Neural cell (in vitro differentiated cells): ENCODE data around the gene RPRD1A. TPM values are rescaled to one million over a fixed set of nuclear protein-coding genes. Genes with fewer than 3 reads are reported as not detected.

Source experiments
- H2AFZ ChIP-seq: fragments of 200-600, 300-800 bp; sonication (generic), shearing (Covaris generic); 2 replicates; pipeline ENCODE4 v1.6.0; 2014; ENCODE audit warnings: low read depth, mild to moderate bottlenecking, antibody characterized with exemption, low read length, moderate library complexity
- H3F3A ChIP-seq: fragments of 200-600 bp; shearing (Covaris generic); 2 replicates; pipeline ENCODE4 v1.6.1; 2016; ENCODE audit warnings: mild to moderate bottlenecking, moderate library complexity, mixed read lengths, antibody characterized with exemption, low read length; ENCODE audit not compliant: insufficient read depth, poor library complexity, severe bottlenecking
- H3K27ac ChIP-seq: fragments of 200-600, 300-800 bp; sonication (generic), shearing (Covaris generic); 2 replicates; pipeline ENCODE4 v1.5.1; 2014; ENCODE audit warnings: mild to moderate bottlenecking, low read length, moderate library complexity
- H3K27me3 ChIP-seq: fragments of 300-800, 200-600 bp; sonication (generic), shearing (Covaris generic); 2 replicates; pipeline ENCODE4 v1.6.0; 2014; ENCODE audit warnings: mild to moderate bottlenecking, low read depth, low read length, moderate library complexity; ENCODE audit not compliant: insufficient read depth
- H3K36me3 ChIP-seq: fragments of 300-800, 200-600 bp; sonication (generic), shearing (Covaris generic); 2 replicates; pipeline ENCODE4 v1.5.1; 2014; ENCODE audit warnings: mild to moderate bottlenecking, antibody characterized with exemption, low read length, moderate library complexity; ENCODE audit not compliant: insufficient read depth
- H3K4me2 ChIP-seq: fragments of 300-800, 200-600 bp; sonication (generic), shearing (Covaris generic); 2 replicates; pipeline ENCODE4 v1.6.0; 2014; ENCODE audit warnings: mild to moderate bottlenecking, low read length
- H3K4me3 ChIP-seq: fragments of 300-800, 200-600 bp; sonication (generic), shearing (Covaris generic); 2 replicates; pipeline ENCODE4 v1.5.1; 2014; ENCODE audit warnings: mild to moderate bottlenecking, low read length, moderate library complexity
- H3K79me2 ChIP-seq: fragments of 200-600 bp; shearing (Covaris generic); replicated peaks from 2 replicates; pipeline ENCODE4 v1.6.0; 2014; ENCODE audit warnings: mild to moderate bottlenecking, low read length, moderate library complexity; ENCODE audit not compliant: insufficient read depth
- H3K9ac ChIP-seq: fragments of 300-800, 200-600 bp; sonication (generic), shearing (Covaris generic); 2 replicates; pipeline ENCODE4 v1.6.1; 2016; ENCODE audit warnings: mild to moderate bottlenecking, low read length, mixed read lengths
- H3K9me2 ChIP-seq: fragments of 200-600 bp; shearing (Covaris generic); 2 replicates; pipeline ENCODE4 v1.6.1; 2016; ENCODE audit warnings: mild to moderate bottlenecking, low read length, mixed read lengths; ENCODE audit not compliant: insufficient read depth
- H3K9me3 ChIP-seq: fragments of 200-600, 300-800 bp; sonication (generic), shearing (Covaris generic); 2 replicates; pipeline ENCODE4 v1.6.1; 2016; ENCODE audit warnings: mild to moderate bottlenecking, mixed run types, low read length, moderate library complexity, mixed read lengths
- H4K20me1 ChIP-seq: fragments of 200-600 bp; shearing (Covaris generic); 2 replicates; pipeline ENCODE4 v1.6.1; 2016; ENCODE audit warnings: mild to moderate bottlenecking, mixed run types; ENCODE audit not compliant: insufficient read depth
- CTCF ChIP-seq: fragments of 450-650 bp; IDR thresholded peaks from 2 replicates; pipeline ENCODE4 v1.5.1; 2014; ENCODE audit warnings: antibody characterized with exemption, mild to moderate bottlenecking, moderate library complexity; ENCODE audit not compliant: poor library complexity, severe bottlenecking
- EP300 ChIP-seq: fragments of 450-650 bp; conservative IDR thresholded peaks from 2 replicates; pipeline ENCODE4 v1.6.1; 2014; ENCODE audit warnings: antibody characterized with exemption, mild to moderate bottlenecking, moderate library complexity; ENCODE audit not compliant: poor library complexity, severe bottlenecking
- EZH2 ChIP-seq: fragments of 200-600, 300-800 bp; shearing (Covaris generic), sonication (generic); IDR thresholded peaks from 2 replicates; pipeline ENCODE4 v1.6.1; 2014; ENCODE audit warnings: antibody characterized with exemption, low read length, borderline replicate concordance, mild to moderate bottlenecking; ENCODE audit not compliant: insufficient read depth, poor library complexity, severe bottlenecking
- MXI1 ChIP-seq: fragments of 450-650 bp; conservative IDR thresholded peaks from 2 replicates; pipeline ENCODE4 v1.6.1; 2014; ENCODE audit warnings: antibody characterized with exemption, mild to moderate bottlenecking; ENCODE audit not compliant: poor library complexity, severe bottlenecking
- POLR2AphosphoS5 ChIP-seq: IDR thresholded peaks from 2 replicates; pipeline ENCODE4 v1.6.1; 2012
- RAD21 ChIP-seq: fragments of 450-650 bp; conservative IDR thresholded peaks from 2 replicates; pipeline ENCODE4 v1.6.1; 2014; ENCODE audit warnings: antibody characterized with exemption, mild to moderate bottlenecking, moderate library complexity
- REST ChIP-seq: IDR thresholded peaks from 2 replicates; pipeline ENCODE4 v1.6.1; 2012; ENCODE audit warnings: borderline replicate concordance
- SMC3 ChIP-seq: fragments of 450-650 bp; conservative IDR thresholded peaks from 2 replicates; pipeline ENCODE4 v1.6.1; 2014; ENCODE audit warnings: antibody characterized with exemption, mild to moderate bottlenecking, moderate library complexity; ENCODE audit not compliant: poor library complexity
- TAF1 ChIP-seq: IDR thresholded peaks from 2 replicates; pipeline ENCODE4 v1.6.1; 2012; ENCODE audit warnings: low read depth
- polyA plus RNA-seq: library from polyadenylated mRNA; depleted of rRNA; stranded (reverse); fragments of >200 nt; gene quantifications from 2 replicates; pipeline ENCODE4 v1.2.3, GENCODE V29; 2014

The RPRD1A gene
- polyA plus RNA-seq, 1 donor from 2014 or later, result 129 TPM

- no peaks in the 10 kb centered on the region for H4K20me1 ChIP-seq
These were observed 88.2 kb downstream of the RPRD1A start for GRCh38 chr18:35979112-35979511.

GRCh38 chr18:35974181-35974580 lies 93.2 kb downstream of the RPRD1A start:
- H3K36me3 ChIP-seq, result peaks cover 14% of the 10 kb centered on the region
- H3K9ac ChIP-seq, result no peak overlapping the region
- H4K20me1 ChIP-seq, result no peaks in the 10 kb centered on the region
- H3K9me2 ChIP-seq, result no peaks in the 10 kb centered on the region
- H2AFZ ChIP-seq, result no peak overlapping the region
- no peaks in the 10 kb centered on the region for H3K27me3 ChIP-seq
- peak overlapping the region; percentile 78 for H3K4me3 ChIP-seq
- no peak overlapping the region for H3K27ac ChIP-seq
- H3K9me3 ChIP-seq, result no peaks in the 10 kb centered on the region
- H3K79me2 ChIP-seq, result peaks cover 21% of the 10 kb centered on the region
- no peak overlapping the region for H3K4me2 ChIP-seq
- H3F3A ChIP-seq, result no peaks in the 10 kb centered on the region
- TF ChIP-seq TAF1, result no peak
- TF ChIP-seq POLR2AphosphoS5, result no peak
- TF ChIP-seq RAD21, result no peak
- no peak for TF ChIP-seq REST
- no peak for TF ChIP-seq EP300
- TF ChIP-seq CTCF, result no peak
- TF ChIP-seq SMC3, result no peak

More at GRCh38 chr18:35979112-35979511, 88.2 kb downstream of the RPRD1A start:
- Histone ChIP-seq H3F3A (no peaks in the 10 kb centered on the region), H3K4me2 (no peak overlapping the region), H3K9ac (no peak overlapping the region), H3K9me3 (no peaks in the 10 kb centered on the region), H2AFZ (no peak overlapping the region), H3K27me3 (no peaks in the 10 kb centered on the region), H3K27ac (no peak overlapping the region), H3K79me2 (peaks cover 9% of the 10 kb centered on the region), H3K36me3 (peaks cover 14% of the 10 kb centered on the region), H3K9me2 (no peaks in the 10 kb centered on the region), H3K4me3 (no peak overlapping the region)
- no peak for TF ChIP-seq TAF1
- TF ChIP-seq MXI1, result no peak
- no peak for TF ChIP-seq RAD21
- no peak for TF ChIP-seq SMC3
- TF ChIP-seq EZH2, result no peak
- no peak for TF ChIP-seq POLR2AphosphoS5
- TF ChIP-seq REST, result no peak
- no peak for TF ChIP-seq CTCF
- TF ChIP-seq EP300, result no peak
